ENCODE results near the gene GPR35. TPM values are rescaled to one million over a fixed set of nuclear protein-coding genes. Genes with fewer than 3 reads are reported as not detected.

The GPR35 gene
- total and polyA plus RNA-seq, 2 of the 13 experiments (the other 11 are each of a cell fraction or from before 2014, with no cell fraction given), result 27.1 to 44.2 TPM

- TF ChIP-seq REST (IDR thresholded peaks at IDR 0.05; ENCODE audit: borderline replicate concordance in 1 of 2, low read depth in 1 of 2, low read length in 2 of 2) (no peak), ZNF275 (CRISPR knock-in tag; IDR thresholded peaks at IDR 0.05; ENCODE audit: borderline replicate concordance) (no peak), ZNF776 (CRISPR knock-in tag; IDR thresholded peaks at IDR 0.05) (no peak), ZFP36 (IDR thresholded peaks at IDR 0.05; ENCODE audit: borderline replicate concordance, low read depth, low read length, partially characterized antibody) (no peak), MYNN (CRISPR knock-in tag; IDR thresholded peaks at IDR 0.05; ENCODE audit: low read depth) (peak; percentile 51; the same call in 1 of the 2 replicates), KDM6A (CRISPR knock-in tag; IDR thresholded peaks at IDR 0.05; ENCODE audit: low read depth) (0 out of 2 replicates have a peak, but pooled peaks have one; percentile 32), ZIK1 (CRISPR knock-in tag; IDR thresholded peaks at IDR 0.05; ENCODE audit: borderline replicate concordance, low read depth) (no peak), ZNF597 (CRISPR knock-in tag; IDR thresholded peaks at IDR 0.05) (no peak), ZFP36L1 (CRISPR knock-in tag; IDR thresholded peaks at IDR 0.05) (peak; percentile 91; the same call in 1 of the 2 replicates), SPEN (CRISPR knock-in tag; IDR thresholded peaks at IDR 0.05; ENCODE audit: low read depth) (peak; percentile 37; the same call in 1 of the 2 replicates), SOX6 (IDR thresholded peaks at IDR 0.05) (no peak), SOX6 (CRISPR knock-in tag; IDR thresholded peaks at IDR 0.05) (peak; percentile 80), ZBTB10 (CRISPR knock-in tag; IDR thresholded peaks at IDR 0.05; ENCODE audit: borderline replicate concordance) (no peak), ZC3H4 (CRISPR knock-in tag; IDR thresholded peaks at IDR 0.05; ENCODE audit: borderline replicate concordance) (no peak; the same call in 1 of the 2 replicates), ZNF7 (CRISPR knock-in tag; IDR thresholded peaks at IDR 0.05) (no peak), ZBTB21 (CRISPR knock-in tag; IDR thresholded peaks at IDR 0.05) (no peak), ZBTB43 (CRISPR knock-in tag; conservative IDR thresholded peaks at IDR 0.05) (no peak; the same call in 1 of the 2 replicates), ZSCAN22 (CRISPR knock-in tag; IDR thresholded peaks at IDR 0.05) (no peak)
Measured at GRCh38 chr2:240579771-240580614, 45.3 kb upstream of the GPR35 start (continued).
